Measurements from ENCODE around the gene FOXP1. TPM values are rescaled to one million over a fixed set of nuclear protein-coding genes. Genes with fewer than 3 reads are reported as not detected.
A peak's percentile ranks its signal among the peaks of the same experiment; 100 is the strongest.

FOXP1 gene
- total RNA-seq, 1 donor from 2014 or later = 71.3 TPM

DNA sequence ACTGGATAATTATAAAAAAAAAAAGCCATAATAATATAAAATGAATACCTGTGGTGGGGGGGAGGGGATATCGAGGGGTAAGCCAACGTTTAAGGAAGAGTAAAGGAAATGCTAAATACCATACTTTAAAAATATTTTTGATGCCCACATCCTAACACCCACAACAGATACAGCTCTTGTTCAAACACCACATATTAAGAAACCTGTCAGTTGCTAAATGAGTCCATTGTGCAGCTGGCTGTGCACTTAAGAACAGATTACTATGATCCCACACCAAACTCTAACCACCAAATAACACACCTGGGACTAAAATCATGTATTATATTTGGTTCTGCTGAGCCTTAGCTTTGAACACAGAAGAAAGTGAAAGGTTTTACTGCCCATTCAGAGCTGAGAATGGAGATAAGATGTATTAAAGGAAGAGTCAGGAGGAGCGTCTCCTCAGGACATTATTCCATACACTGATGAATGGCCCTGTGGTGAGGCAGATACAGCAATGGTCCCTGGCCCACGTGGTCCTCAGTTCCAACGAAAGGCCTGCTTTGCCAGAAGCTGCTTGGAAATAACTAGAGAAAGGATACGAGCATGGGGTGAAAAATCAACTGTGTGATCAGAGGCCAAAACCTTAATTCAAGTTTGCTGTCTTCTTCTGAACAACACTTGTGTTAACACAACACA lies 515.4 kb downstream of the FOXP1 start:
- Mint-ChIP-seq H3K36me3 (ENCODE audit: low read depth, unreplicated experiment) (no peaks in the 10 kb centered on the region), H3K4me3 (ENCODE audit: unreplicated experiment) (no peak overlapping the region), H3K27me3 (ENCODE audit: unreplicated experiment) (no peaks in the 10 kb centered on the region), H3K27ac (ENCODE audit: unreplicated experiment) (peak overlapping the region; percentile 45), H3K9me3 (ENCODE audit: unreplicated experiment) (no peaks in the 10 kb centered on the region), H3K4me1 (ENCODE audit: unreplicated experiment) (peaks cover 39% of the 10 kb centered on the region)
- TF ChIP-seq, protein P1, sequence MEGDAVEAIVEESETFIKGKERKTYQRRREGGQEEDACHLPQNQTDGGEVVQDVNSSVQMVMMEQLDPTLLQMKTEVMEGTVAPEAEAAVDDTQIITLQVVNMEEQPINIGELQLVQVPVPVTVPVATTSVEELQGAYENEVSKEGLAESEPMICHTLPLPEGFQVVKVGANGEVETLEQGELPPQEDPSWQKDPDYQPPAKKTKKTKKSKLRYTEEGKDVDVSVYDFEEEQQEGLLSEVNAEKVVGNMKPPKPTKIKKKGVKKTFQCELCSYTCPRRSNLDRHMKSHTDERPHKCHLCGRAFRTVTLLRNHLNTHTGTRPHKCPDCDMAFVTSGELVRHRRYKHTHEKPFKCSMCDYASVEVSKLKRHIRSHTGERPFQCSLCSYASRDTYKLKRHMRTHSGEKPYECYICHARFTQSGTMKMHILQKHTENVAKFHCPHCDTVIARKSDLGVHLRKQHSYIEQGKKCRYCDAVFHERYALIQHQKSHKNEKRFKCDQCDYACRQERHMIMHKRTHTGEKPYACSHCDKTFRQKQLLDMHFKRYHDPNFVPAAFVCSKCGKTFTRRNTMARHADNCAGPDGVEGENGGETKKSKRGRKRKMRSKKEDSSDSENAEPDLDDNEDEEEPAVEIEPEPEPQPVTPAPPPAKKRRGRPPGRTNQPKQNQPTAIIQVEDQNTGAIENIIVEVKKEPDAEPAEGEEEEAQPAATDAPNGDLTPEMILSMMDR (IDR thresholded peaks at IDR 0.05; ENCODE audit: unreplicated experiment) = no peak
- no peak for DNase-seq (ENCODE audit: low spot score)

DNA sequence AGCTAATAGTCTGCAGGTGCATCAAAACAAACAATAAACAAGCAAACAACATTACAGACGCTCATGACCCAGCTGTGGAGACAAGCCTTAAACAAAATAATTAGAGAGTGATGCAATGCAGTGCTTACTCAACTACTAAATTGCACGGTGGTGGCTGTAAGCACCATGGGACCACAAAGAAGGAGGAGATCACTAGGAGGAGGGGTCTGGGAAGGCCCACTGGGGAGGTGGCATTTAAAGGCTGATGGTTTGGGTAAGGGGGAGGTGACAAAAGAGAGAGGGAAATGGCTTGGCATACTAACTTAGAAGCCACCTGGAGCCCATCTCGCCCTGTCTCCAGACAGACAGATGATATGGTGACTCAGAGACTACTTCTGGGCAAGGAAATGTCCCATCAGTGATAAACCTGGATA lies 516.7 kb downstream of the FOXP1 start:
- H3K9me3 Mint-ChIP-seq (ENCODE audit: unreplicated experiment) = no peaks in the 10 kb centered on the region
- peaks cover 39% of the 10 kb centered on the region for H3K4me1 Mint-ChIP-seq (ENCODE audit: unreplicated experiment)
- no peak for DNase-seq (ENCODE audit: low spot score)
- H3K36me3 Mint-ChIP-seq (ENCODE audit: low read depth, unreplicated experiment) = no peaks in the 10 kb centered on the region
- peak overlapping the region; percentile 19 for H3K27ac Mint-ChIP-seq (ENCODE audit: unreplicated experiment)
- TF ChIP-seq, protein P1 (IDR thresholded peaks at IDR 0.05; ENCODE audit: unreplicated experiment) = no peak
- H3K4me3 Mint-ChIP-seq (ENCODE audit: unreplicated experiment) = no peak overlapping the region
- no peaks in the 10 kb centered on the region for H3K27me3 Mint-ChIP-seq (ENCODE audit: unreplicated experiment)

DNA sequence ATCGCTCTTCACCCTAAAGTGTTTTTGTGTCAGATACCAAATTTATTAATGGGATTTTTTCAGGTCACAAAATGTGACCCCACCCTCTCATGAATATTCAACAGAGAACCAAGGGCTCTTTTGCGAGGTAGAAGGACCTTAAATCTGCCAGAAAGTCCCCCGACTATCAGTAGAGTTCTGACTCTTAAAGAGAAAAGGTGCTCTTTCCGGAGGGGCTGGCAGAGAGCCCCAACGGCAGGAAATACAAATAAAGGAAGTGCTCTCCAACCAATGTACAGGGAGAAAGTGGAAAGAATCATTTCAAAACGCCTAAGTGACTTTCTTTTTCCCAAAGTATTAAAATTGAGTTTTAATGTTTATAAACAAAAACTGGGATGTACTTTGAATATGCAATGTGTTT lies 517.2 kb downstream of the FOXP1 start:
- no peaks in the 10 kb centered on the region for H3K36me3 Mint-ChIP-seq (ENCODE audit: low read depth, unreplicated experiment)
- peak overlapping the region; percentile 84 for H3K27ac Mint-ChIP-seq (ENCODE audit: unreplicated experiment)
- H3K4me3 Mint-ChIP-seq (ENCODE audit: unreplicated experiment) = peak overlapping the region; percentile 91
- no peaks in the 10 kb centered on the region for H3K9me3 Mint-ChIP-seq (ENCODE audit: unreplicated experiment)
- no peak for DNase-seq (ENCODE audit: low spot score)
- no peaks in the 10 kb centered on the region for H3K27me3 Mint-ChIP-seq (ENCODE audit: unreplicated experiment)
- TF ChIP-seq, protein P1 (IDR thresholded peaks at IDR 0.05; ENCODE audit: unreplicated experiment) = no peak
- peaks cover 39% of the 10 kb centered on the region for H3K4me1 Mint-ChIP-seq (ENCODE audit: unreplicated experiment)

DNA sequence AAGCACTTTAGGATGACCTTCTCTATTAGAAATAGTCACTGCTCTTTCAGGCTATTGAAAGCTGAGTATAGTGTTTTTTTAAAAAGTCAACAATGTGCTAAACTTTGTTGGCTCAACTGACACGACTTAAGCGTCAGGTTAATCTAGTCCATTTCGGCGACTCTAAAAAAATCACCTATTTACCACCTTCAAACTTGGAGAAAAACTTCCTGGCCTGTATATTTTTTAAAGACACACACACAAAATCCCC lies 517.8 kb downstream of the FOXP1 start:
- Mint-ChIP-seq H3K36me3 (ENCODE audit: low read depth, unreplicated experiment) (no peaks in the 10 kb centered on the region), H3K4me1 (ENCODE audit: unreplicated experiment) (peaks cover 43% of the 10 kb centered on the region), H3K9me3 (ENCODE audit: unreplicated experiment) (no peaks in the 10 kb centered on the region), H3K27ac (ENCODE audit: unreplicated experiment) (peak overlapping the region; percentile 84), H3K4me3 (ENCODE audit: unreplicated experiment) (peak overlapping the region; percentile 91), H3K27me3 (ENCODE audit: unreplicated experiment) (no peaks in the 10 kb centered on the region)
- DNase-seq (ENCODE audit: low spot score) = no peak
- TF ChIP-seq, protein P1 (IDR thresholded peaks at IDR 0.05; ENCODE audit: unreplicated experiment) = no peak

DNA sequence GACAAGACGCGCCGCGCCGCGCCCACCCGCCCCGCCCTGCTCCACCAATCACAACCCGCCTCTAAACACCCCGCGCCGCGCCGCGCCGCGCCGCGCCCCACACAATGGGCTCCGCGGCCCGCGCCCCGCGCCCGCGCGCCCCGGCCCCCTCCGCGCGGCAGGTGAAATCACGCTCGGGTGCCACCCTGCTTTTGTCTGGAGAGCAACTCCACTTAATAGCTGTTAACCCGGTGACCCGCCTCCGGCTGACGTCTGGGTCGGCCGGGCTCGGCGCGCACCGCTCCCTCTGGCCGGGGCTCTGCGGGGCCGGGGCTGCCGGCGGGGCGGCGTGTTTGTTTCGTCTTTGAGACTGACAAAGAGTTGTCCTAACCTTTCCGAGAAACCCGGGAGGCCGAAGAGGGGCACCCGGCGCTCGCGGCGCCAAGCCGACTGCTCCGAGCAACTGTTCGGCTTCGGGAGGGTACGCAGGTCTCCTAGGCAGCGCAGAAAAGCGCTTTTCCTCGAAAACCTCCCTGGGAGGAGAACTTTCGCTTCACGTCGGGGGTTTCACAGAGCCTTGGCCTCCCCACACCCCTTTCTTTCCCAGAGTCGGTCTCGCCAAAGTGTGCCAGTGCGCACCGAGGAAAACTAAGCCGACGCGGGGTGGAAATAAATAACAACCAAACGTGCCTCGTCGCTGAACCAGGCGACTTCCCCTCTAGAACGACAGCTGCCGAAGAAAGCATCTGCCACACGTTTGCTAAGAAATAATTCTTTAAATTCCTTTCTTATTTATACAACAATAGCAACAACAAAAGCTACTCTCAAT lies 518.4 kb downstream of the FOXP1 start:
- TF ChIP-seq, protein P1 (IDR thresholded peaks at IDR 0.05; ENCODE audit: unreplicated experiment) = no peak
- H3K4me3 Mint-ChIP-seq (ENCODE audit: unreplicated experiment) = peak overlapping the region; percentile 91
- H3K4me1 Mint-ChIP-seq (ENCODE audit: unreplicated experiment) = peaks cover 46% of the 10 kb centered on the region
- DNase-seq (ENCODE audit: low spot score) = peak; percentile 55
- peak overlapping the region; percentile 84 for H3K27ac Mint-ChIP-seq (ENCODE audit: unreplicated experiment)
- no peaks in the 10 kb centered on the region for H3K27me3 Mint-ChIP-seq (ENCODE audit: unreplicated experiment)
- no peaks in the 10 kb centered on the region for H3K9me3 Mint-ChIP-seq (ENCODE audit: unreplicated experiment)
- H3K36me3 Mint-ChIP-seq (ENCODE audit: low read depth, unreplicated experiment) = no peaks in the 10 kb centered on the region
